NCI-H2196 treated with DMSO at 0.1 percent for 48 hours (cell line): ENCODE results near the gene BOK.

Experiments
- DNase-seq: peaks from one replicate; lab custom pipeline; 2025; ENCODE audit not compliant: unreplicated experiment; lab: John Stamatoyannopoulos, UW

The BOK gene

GRCh38 chr2:241598061-241598460 is 39.5 kb downstream of the BOK start:
- DNase-seq: no peak

GRCh38 chr2:241598487-241598886 is 39.9 kb downstream of the BOK start:
- no peak for DNase-seq

GRCh38 chr2:241599615-241600014 is 41.1 kb downstream of the BOK start:
- no peak for DNase-seq

- no peak for DNase-seq
These were observed 43.3 kb downstream of the BOK start for GRCh38 chr2:241601841-241602240.

GRCh38 chr2:241602720-241603119 is 44.2 kb downstream of the BOK start:
- DNase-seq: no peak

GRCh38 chr2:241603686-241604085 is 45.1 kb downstream of the BOK start:
- no peak for DNase-seq

- DNase-seq: no peak
These were observed 47.6 kb downstream of the BOK start for GRCh38 chr2:241606186-241606585.

- no peak for DNase-seq
These were observed 48.8 kb downstream of the BOK start for GRCh38 chr2:241607162-241607885.

GRCh38 chr2:241608881-241609280 is 50.3 kb downstream of the BOK start:
- DNase-seq: no peak

GRCh38 chr2:241609859-241610793 is 51.6 kb downstream of the BOK start:
- peak; percentile 32 for DNase-seq

- DNase-seq: no peak
These were observed 52.5 kb downstream of the BOK start for GRCh38 chr2:241611062-241611461.

- DNase-seq: no peak
These were observed 53.8 kb downstream of the BOK start for GRCh38 chr2:241612156-241613016.

- DNase-seq: no peak
These were observed 54.7 kb downstream of the BOK start for GRCh38 chr2:241613017-241613780.

GRCh38 chr2:241615041-241615440 is 56.5 kb downstream of the BOK start:
- DNase-seq: no peak

- DNase-seq: no peak
These were observed 57.0 kb downstream of the BOK start for GRCh38 chr2:241615522-241616052.

- DNase-seq: no peak
These were observed 57.9 kb downstream of the BOK start for GRCh38 chr2:241616168-241617125.

GRCh38 chr2:241617431-241618154 is 59.0 kb downstream of the BOK start:
- DNase-seq: peak; percentile 16

- DNase-seq: no peak
These were observed 59.8 kb downstream of the BOK start for GRCh38 chr2:241618296-241618805.
